GM19468 (cell line): ENCODE data around the gene HHATL.

Source experiments
- ATAC-seq: cut with Tn5 transposase; IDR thresholded peaks from one replicate; pipeline ENCODE4 v1.9.1; 2021; ENCODE audit warnings: mild to moderate bottlenecking, moderate library complexity, moderate number of reproducible peaks; ENCODE audit not compliant: unreplicated experiment; ENCODE audit errors: extremely low read depth

HHATL gene

GRCh38 chr3:42700366-42701288 lies 2.0 kb downstream of the HHATL start:
- ATAC-seq: no peak

- no peak for ATAC-seq
These were observed 3.1 kb downstream of the HHATL start for GRCh38 chr3:42699511-42699971.

GRCh38 chr3:42698911-42699230 lies 3.7 kb downstream of the HHATL start:
- ATAC-seq: no peak

GRCh38 chr3:42698216-42698910 lies 4.2 kb downstream of the HHATL start:
- no peak for ATAC-seq

- no peak for ATAC-seq
These were observed 5.1 kb downstream of the HHATL start for GRCh38 chr3:42697289-42698051.

DNA sequence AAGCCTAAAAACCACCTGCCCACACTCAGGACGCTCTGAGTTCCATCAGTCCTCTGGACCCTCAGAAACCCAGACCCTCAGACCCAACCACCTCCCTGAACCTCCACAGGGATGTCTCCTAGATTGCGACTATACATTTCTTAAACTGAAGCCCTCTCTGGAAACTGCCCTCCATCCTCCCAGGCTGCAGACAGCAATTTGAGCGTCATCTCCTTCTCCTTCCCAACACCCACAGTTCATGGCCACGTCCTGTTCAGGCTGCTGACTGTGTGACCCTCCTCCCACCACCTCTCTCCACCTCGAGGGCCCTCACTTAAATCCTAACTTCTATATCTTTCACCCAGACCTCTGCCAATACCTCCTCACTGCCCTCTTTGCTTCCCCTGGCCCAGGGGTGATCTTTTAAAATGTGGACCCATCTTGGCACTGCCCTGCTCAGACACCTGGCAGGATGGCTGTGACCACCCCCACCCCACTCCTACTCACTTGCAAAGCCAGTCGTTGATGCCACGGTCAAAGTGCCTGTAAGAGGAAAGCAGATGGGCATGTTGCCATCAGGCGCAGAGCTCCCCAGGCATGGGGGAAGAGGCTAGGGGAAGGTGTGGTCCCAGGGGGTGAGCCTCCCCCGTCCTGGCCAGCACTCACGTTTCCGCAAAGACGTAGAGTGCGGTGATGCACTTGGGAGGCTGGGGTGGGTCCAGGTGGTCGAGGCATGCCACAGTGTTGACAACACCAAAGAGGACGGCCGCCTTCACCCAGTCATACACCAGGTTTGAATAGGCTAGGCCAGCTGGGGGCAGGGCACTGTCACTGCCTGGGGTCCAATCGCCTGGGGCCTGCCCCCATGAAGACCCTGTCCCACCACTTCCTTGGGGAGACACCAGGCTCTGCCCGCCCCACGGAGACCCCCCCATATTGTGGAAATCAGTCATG lies 6.0 kb downstream of the HHATL start:
- no peak for ATAC-seq

GRCh38 chr3:42694366-42694765 lies 8.2 kb downstream of the HHATL start:
- no peak for ATAC-seq

GRCh38 chr3:42693530-42693930 lies 9.1 kb downstream of the HHATL start:
- ATAC-seq: no peak

DNA sequence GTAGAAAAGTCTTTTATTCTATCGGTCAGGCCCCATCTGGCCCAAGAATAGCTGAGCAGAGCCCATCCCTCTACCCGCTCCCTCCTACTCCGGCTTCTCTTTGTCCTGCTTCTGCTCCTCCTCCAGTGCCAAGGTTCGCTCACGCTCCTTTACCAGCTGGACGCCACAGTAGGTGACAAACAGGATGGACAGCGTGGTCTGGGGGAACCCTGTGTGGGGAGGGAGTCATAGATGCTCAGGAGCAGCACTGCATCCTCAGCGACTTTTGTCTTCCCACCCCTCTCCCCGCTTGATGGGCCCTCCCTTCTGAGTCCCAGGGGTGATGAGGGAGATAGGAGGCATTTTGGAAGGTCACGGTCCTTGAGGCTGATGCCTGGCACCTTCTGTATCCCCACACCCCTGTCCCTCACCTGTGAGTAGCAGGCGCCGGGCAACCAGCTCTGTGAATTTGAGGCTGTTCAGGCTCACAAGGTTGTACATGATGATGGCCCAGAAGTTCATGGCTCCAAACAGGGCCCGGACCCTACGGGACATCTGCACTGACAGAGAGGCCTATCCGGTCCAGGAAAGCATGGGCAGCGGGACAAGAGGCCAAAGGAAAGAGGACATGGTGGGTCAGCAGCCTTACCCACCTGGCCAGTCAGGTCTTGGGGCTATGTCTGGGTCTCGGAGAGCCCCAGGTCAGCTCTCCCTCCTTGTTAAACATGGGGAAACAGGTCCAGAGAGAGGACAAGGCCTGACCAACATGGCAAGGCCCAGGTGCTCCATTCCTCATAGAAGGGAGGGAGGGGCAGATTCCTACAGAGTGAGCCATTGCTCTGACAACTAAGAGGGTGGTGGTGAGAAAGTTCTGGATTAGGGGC lies 9.7 kb downstream of the HHATL start:
- ATAC-seq: no peak

- ATAC-seq: no peak
These were observed 10.6 kb downstream of the HHATL start for GRCh38 chr3:42691816-42692666.

DNA sequence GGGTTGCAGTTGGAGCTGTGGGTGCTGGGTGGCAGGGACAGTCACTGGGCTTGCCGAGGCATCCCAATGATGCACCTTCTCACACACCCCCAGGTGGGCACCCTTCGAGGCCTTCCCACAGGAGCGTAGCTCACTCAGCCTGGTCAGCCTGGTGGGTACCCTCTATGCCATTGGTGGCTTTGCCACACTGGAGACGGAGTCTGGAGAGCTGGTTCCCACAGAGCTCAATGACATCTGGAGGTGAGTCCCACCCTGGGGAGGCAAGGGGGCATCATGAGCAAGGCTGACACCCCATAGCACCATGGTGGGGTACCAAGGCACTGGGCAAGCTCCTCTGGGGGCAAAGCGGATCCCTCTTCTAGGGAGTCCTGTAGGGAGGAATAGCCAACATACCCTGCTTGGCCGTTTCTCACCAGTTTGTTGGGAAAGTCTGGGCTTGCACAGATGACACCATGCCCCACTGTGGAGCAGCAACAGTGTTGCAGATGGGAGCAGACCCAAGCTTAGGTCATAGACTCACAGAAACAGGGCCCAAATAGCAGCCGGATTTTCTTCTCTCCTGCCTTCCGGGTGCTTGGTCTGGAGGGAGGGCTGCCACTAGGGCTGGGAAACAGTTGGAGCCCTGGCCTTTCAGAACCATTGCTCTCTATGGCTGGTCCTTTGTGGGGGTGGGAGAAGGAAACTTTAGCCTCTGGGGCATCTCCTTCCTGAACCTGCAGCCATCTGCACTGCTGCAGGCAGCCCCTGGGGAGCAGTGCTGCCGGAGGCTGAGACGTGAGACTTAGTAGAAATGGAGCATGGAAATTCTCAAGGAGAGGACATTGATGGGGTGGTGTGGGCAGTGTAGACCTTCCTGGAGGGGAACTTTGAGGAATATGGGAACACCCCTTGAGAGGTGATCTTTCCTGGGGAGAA lies 11.6 kb downstream of the HHATL start:
- no peak for ATAC-seq

GRCh38 chr3:42690191-42690590 lies 12.4 kb downstream of the HHATL start:
- ATAC-seq: no peak

DNA sequence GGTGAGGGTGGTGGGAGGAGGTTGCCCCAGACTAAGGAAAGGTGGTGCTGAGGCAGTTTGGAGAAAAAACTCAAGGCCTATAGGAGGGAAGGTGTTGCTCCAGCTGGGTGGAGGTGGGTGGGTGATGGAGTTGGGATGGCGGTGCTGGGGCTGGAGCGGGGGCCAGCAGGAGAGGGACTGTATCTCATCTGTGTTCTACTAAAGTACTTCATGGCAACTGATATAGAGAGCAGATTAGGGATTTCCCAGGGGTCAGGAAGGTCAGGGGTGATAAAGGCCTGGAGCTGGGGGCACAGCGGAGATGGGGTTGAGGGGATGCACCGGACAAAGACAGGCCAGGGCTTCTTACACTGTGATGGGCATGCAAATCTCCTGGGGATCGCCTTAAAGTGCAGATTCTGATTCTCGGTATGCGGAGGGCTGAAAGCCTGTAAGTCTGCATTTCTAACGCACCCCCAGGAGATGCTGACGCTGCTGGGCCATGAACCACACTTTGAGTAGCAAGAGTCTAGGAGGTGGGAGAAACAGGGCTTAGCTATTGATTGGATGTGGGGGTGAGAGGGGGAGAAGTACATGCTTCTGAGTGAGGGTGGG lies 13.1 kb downstream of the HHATL start:
- no peak for ATAC-seq

- ATAC-seq: no peak
These were observed 13.8 kb downstream of the HHATL start for GRCh38 chr3:42688487-42689420.

GRCh38 chr3:42688016-42688415 lies 14.6 kb downstream of the HHATL start:
- no peak for ATAC-seq
